ENCODE data around the gene DET1. TPM values are rescaled to one million over a fixed set of nuclear protein-coding genes. Genes with fewer than 3 reads are reported as not detected.

DET1 gene
- total RNA-seq, 1 donor from 2014 or later = 4.1 TPM

DNA sequence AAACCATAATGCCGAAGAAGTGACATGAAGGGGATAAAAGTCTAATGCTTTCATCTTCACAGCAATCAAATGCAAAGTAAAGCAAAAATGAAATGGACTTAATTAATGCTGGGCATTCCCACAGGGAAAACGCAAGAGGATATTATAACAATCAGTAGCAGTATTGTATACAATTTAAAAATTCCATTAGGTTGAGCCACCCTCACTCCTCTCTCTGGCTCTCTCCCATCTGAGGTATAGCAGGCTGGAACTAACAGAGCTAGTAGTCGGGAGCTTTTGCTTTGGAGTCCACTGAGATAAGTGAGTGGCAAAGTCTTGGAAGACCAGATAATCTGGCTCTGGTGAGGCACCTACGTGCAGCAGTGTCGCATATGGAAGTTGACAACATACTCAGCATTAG lies 33.9 kb downstream of the DET1 start:
- no peak for TF ChIP-seq CTCF (IDR thresholded peaks at IDR 0.05)
- Mint-ChIP-seq H3K36me3 (ENCODE audit: low read depth) (peaks cover 20% of the 10 kb centered on the region), H3K4me1 (ENCODE audit: low read depth) (peaks cover 4% of the 10 kb centered on the region), H3K9me3 (ENCODE audit: low read depth) (no peaks in the 10 kb centered on the region), H3K4me3 (ENCODE audit: unreplicated experiment) (no peak overlapping the region), H3K27ac (ENCODE audit: unreplicated experiment) (no peak overlapping the region), H3K27me3 (ENCODE audit: low read depth) (no peaks in the 10 kb centered on the region)
- no peak for DNase-seq (ENCODE audit: low spot score)

DNA sequence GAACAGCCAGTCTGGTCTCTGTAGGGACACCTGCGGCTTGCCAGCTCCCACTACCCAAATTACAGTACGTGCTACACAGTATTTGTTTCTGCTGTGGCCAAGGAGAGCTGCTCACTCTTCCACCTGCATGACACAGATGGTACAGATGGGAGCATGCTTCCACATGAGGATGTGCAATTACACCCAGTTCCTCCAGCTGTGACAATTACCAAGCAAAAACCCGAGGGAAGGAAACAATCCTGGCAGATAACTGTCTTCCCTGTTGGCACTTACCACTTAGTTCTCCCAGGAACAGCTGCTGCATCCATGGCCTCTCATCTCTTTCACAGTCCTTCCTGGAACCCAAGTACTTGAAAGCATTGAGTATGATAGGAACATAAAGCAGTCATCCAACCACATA lies 34.4 kb downstream of the DET1 start:
- peaks cover 23% of the 10 kb centered on the region for H3K36me3 Mint-ChIP-seq (ENCODE audit: low read depth)
- no peaks in the 10 kb centered on the region for H3K9me3 Mint-ChIP-seq (ENCODE audit: low read depth)
- peaks cover 4% of the 10 kb centered on the region for H3K4me1 Mint-ChIP-seq (ENCODE audit: low read depth)
- DNase-seq (ENCODE audit: low spot score) = no peak
- H3K27me3 Mint-ChIP-seq (ENCODE audit: low read depth) = no peaks in the 10 kb centered on the region
- no peak overlapping the region for H3K4me3 Mint-ChIP-seq (ENCODE audit: unreplicated experiment)
- TF ChIP-seq CTCF (IDR thresholded peaks at IDR 0.05) = no peak
- no peak overlapping the region for H3K27ac Mint-ChIP-seq (ENCODE audit: unreplicated experiment)

DNA sequence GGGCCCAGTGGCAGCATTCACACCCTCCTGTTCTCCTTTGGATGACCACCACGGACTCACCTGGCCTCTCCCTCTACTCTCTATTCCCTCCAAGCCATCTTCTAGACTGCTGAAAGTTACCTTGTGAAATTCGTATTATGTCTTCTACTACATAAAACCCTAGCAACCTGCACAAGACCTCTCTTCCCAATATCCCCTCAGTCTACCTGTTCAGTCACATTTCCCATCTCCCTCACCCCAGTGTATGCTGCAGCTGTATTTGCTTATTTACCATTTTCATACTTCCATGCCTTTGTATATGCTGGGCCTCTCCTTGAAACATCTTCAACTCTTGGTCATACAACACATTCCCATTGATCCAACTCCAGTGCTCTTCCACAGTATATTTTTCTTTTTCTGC lies 35.3 kb downstream of the DET1 start:
- Mint-ChIP-seq H3K36me3 (ENCODE audit: low read depth) (peaks cover 21% of the 10 kb centered on the region), H3K27ac (ENCODE audit: unreplicated experiment) (no peak overlapping the region), H3K4me3 (ENCODE audit: unreplicated experiment) (no peak overlapping the region), H3K27me3 (ENCODE audit: low read depth) (no peaks in the 10 kb centered on the region), H3K9me3 (ENCODE audit: low read depth) (no peaks in the 10 kb centered on the region), H3K4me1 (ENCODE audit: low read depth) (peaks cover 3% of the 10 kb centered on the region)
- no peak for TF ChIP-seq CTCF (IDR thresholded peaks at IDR 0.05)
- DNase-seq (ENCODE audit: low spot score) = no peak

DNA sequence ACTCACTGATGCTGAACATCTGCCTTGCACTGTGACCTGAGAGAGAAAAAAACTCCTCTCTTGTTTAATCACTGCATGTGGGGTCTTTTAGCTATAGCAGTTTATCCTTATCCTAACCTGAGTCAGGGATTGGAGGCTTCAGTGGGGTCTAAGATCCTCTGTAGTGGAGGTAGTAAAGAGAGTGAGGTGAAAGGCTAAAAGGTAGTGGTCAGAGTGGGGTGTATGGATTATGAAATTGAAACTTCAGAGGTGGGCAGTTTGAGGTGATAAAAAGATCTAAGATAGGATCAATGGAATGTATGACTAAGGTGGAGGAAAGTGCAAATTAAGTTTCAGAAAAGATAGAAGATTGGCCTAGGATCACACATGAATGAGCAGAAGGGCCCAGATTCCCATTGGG lies 36.5 kb downstream of the DET1 start:
- TF ChIP-seq CTCF (IDR thresholded peaks at IDR 0.05) = no peak
- H3K27ac Mint-ChIP-seq (ENCODE audit: unreplicated experiment) = no peak overlapping the region
- peaks cover 21% of the 10 kb centered on the region for H3K36me3 Mint-ChIP-seq (ENCODE audit: low read depth)
- no peak for DNase-seq (ENCODE audit: low spot score)
- no peak overlapping the region for H3K4me3 Mint-ChIP-seq (ENCODE audit: unreplicated experiment)
- H3K9me3 Mint-ChIP-seq (ENCODE audit: low read depth) = no peaks in the 10 kb centered on the region
- no peaks in the 10 kb centered on the region for H3K27me3 Mint-ChIP-seq (ENCODE audit: low read depth)
- no peaks in the 10 kb centered on the region for H3K4me1 Mint-ChIP-seq (ENCODE audit: low read depth)

- Mint-ChIP-seq H3K27me3 (ENCODE audit: low read depth) (no peaks in the 10 kb centered on the region), H3K4me3 (ENCODE audit: unreplicated experiment) (no peak overlapping the region), H3K36me3 (ENCODE audit: low read depth) (peaks cover 21% of the 10 kb centered on the region), H3K27ac (ENCODE audit: unreplicated experiment) (no peak overlapping the region), H3K9me3 (ENCODE audit: low read depth) (no peaks in the 10 kb centered on the region), H3K4me1 (ENCODE audit: low read depth) (no peaks in the 10 kb centered on the region)
- DNase-seq (ENCODE audit: low spot score) = no peak
- TF ChIP-seq CTCF (IDR thresholded peaks at IDR 0.05) = no peak
These were observed 37.2 kb downstream of the DET1 start for GRCh38 chr15:88509321-88509720.

Data from chondrocyte (in vitro differentiated cells).